Kidney (tissue), 14 donors: ENCODE data around the gene NEK7. TPM values are rescaled to one million over a fixed set of nuclear protein-coding genes. Genes with fewer than 3 reads are reported as not detected.

ENCODE experiments used
- DNase-seq, 5 donors: peaks; one replicate each; pipeline ENCODE4 v3.0.0-alpha.2; 2013 to 2020
- FAIRE-seq: peaks from 2 replicates; lab custom pipeline; 2012; peaks lifted over from hg19 to GRCh38; lab: Jason Lieb, UNC
- H3K27ac ChIP-seq, 2 donors: one replicate each; pipeline ENCODE4 v1.7.0; 2013; ENCODE audit warnings: low read depth in 2 of 2, low read length in 2 of 2, inconsistent platforms in 1 of 2
- H3K27me3 ChIP-seq: one replicate; pipeline ENCODE4 v1.7.1; 2013; ENCODE audit warnings: low read length, inconsistent platforms; ENCODE audit not compliant: control insufficient read depth, insufficient read depth
- H3K36me3 ChIP-seq, 3 donors: one replicate each; pipeline versions ENCODE4 v1.7.0 to v1.7.1; 2013; ENCODE audit warnings: low read length in 3 of 3, control low read depth in 1 of 3, inconsistent platforms in 1 of 3; ENCODE audit not compliant: insufficient read depth in 3 of 3, control insufficient read depth in 2 of 3
- H3K4me1 ChIP-seq, 3 donors: one replicate each; pipeline versions ENCODE4 v1.7.0 to v1.7.1; 2013; ENCODE audit warnings: low read length in 3 of 3, inconsistent platforms in 1 of 3, low read depth in 1 of 3; ENCODE audit not compliant: control insufficient read depth in 2 of 3, insufficient read depth in 2 of 3
- H3K4me3 ChIP-seq, 3 donors: one replicate each; pipeline versions ENCODE4 v1.7.0 to v1.8.1; 2013; ENCODE audit warnings: low read length in 3 of 3, control low read depth in 1 of 3, inconsistent platforms in 1 of 3
- H3K9ac ChIP-seq, 3 donors: one replicate each; pipeline versions ENCODE4 v1.7.0 to v1.7.1; 2013; ENCODE audit warnings: low read length in 3 of 3, control low read depth in 1 of 3, inconsistent platforms in 1 of 3
- H3K9me3 ChIP-seq, 3 donors: one replicate each; pipeline versions ENCODE4 v1.7.0 to v1.7.1; 2013; ENCODE audit warnings: low read length in 3 of 3, control low read depth in 1 of 3, inconsistent platforms in 1 of 3; ENCODE audit not compliant: control insufficient read depth in 2 of 3, insufficient read depth in 1 of 3
- intact Hi-C: fragments of 100-400 bp; cut with DNase I; formaldehyde crosslinking; loops from one replicate; pipeline ENCODE4 v1.11.1; 2022
- polyA plus RNA-seq: library from polyadenylated mRNA; stranded (reverse); fragments of 350-450 nt; fragmentation: Illumina TruSeq; extraction: RNeasy Lipid Tissue Mini Kit (QIAGEN cat#74804); gene quantifications from one replicate; pipeline ENCODE4 v1.2.3, GENCODE V29; 2014; ENCODE audit warnings: low read depth, low replicate concordance; ENCODE audit not compliant: insufficient read depth
- total RNA-seq: library from RNA; stranded (reverse); fragmentation: NEBNext Ultra II Directional; extraction: Animal tissue kit (Norgen Biotek cat#: 25700); gene quantifications from one replicate; pipeline ENCODE4 v1.2.1, GENCODE V29; 2021
- TF ChIP-seq, protein P1 (sequence below): IDR thresholded peaks from 3 replicates; pipeline ENCODE4 v1.5.1; 2012; ENCODE audit warnings: mild to moderate bottlenecking, moderate library complexity, borderline replicate concordance; ENCODE audit not compliant: insufficient read depth; ENCODE audit errors: extremely low read depth
- donor health status: control.
- donor health status: control.
- donor health status: control.
- donor health status: control.
- donor health status: control.
- donor health status: DM: yes; HTN: yes; CAD: no.
- donor health status: Normal renal cell carcinoma (clear cell type).

The NEK7 gene
- total and polyA plus RNA-seq, 2 donors from 2014 or later: 17.3 to 65.5 TPM

DNA sequence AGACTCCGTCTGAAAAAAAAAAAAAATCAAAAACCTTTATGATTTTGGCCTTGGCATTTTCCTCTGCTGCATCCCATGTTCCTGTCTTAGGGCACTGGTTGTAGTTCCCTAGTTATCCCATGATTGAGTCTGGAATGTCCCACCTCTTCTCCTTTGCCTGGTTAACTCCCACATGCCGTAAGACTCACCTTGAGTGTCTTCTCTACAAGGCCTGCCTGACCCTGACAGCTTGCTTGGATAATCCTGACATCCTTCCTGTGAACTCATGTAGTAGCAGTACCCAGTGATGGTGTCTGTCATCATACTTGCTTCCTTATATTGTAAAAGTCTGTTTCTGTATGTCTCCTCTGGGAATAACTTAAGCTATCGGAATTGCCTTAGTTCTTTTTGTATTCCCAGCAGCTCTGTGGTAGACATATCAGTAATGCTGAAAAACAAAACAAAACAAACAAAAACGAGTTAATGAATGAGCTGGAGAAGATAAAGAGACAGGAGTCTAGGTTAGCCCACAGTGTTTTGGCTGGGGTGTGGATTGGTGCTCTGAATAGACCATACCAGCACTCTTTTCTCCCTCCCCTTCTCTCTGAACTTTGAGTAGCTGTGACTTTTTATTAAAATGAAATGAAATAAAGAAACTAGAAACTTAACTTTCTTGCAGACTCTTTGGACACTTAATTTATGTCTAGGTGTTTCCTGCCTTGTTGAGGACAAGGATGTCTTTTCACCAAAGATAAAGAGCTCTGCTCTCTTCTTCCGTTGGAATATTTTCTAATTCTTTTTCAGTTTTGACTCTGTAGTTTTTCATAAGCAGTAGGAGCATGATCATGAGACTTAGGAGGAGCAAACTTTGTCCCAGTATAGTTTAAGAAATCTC, 15.1 kb downstream of the NEK7 start:
- Histone ChIP-seq H3K4me1 (peaks cover 2 to 45% (median 19%) of the 10 kb centered on the region in 3 donors), H3K9ac (no peak overlapping the region), H3K36me3 (no peaks in the 10 kb centered on the region), H3K4me3 (no peak overlapping the region), H3K27ac (no peak overlapping the region), H3K9me3 (no peaks in the 10 kb centered on the region), H3K27me3 (no peaks in the 10 kb centered on the region)
- intact Hi-C loops: no loop called here
- TF ChIP-seq, protein P1, sequence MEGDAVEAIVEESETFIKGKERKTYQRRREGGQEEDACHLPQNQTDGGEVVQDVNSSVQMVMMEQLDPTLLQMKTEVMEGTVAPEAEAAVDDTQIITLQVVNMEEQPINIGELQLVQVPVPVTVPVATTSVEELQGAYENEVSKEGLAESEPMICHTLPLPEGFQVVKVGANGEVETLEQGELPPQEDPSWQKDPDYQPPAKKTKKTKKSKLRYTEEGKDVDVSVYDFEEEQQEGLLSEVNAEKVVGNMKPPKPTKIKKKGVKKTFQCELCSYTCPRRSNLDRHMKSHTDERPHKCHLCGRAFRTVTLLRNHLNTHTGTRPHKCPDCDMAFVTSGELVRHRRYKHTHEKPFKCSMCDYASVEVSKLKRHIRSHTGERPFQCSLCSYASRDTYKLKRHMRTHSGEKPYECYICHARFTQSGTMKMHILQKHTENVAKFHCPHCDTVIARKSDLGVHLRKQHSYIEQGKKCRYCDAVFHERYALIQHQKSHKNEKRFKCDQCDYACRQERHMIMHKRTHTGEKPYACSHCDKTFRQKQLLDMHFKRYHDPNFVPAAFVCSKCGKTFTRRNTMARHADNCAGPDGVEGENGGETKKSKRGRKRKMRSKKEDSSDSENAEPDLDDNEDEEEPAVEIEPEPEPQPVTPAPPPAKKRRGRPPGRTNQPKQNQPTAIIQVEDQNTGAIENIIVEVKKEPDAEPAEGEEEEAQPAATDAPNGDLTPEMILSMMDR: no peak
- FAIRE-seq (no peak), DNase-seq (peak in 1 of 5 donors; percentile 25)

DNA sequence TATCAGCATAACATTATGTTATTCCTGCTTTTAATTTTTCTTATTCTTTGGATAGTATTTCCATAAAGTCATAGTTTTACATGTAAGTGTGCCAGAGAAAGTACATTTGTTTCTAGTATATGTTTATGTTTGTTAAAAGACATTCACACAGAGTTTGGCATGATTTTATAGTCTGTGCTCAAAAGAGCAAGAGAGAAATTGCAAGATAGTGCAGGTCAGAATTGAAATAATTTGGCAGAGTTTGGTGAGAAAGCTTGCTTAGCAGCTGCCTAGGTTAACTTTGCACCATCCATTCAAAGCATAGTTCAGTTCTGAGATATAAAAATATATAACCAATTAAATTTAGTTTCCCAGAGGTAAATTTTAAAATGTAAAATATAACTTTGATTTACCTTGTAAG, 17.0 kb downstream of the NEK7 start:
- H3K36me3 ChIP-seq: no peaks in the 10 kb centered on the region
- intact Hi-C loops: no loop called here
- no peak overlapping the region for H3K27ac ChIP-seq
- no peaks in the 10 kb centered on the region for H3K9me3 ChIP-seq
- H3K9ac ChIP-seq: no peak overlapping the region
- H3K27me3 ChIP-seq: no peaks in the 10 kb centered on the region
- TF ChIP-seq, protein P1: no peak
- DNase-seq (no peak), FAIRE-seq (no peak)
- no peak overlapping the region for H3K4me3 ChIP-seq
- H3K4me1 ChIP-seq: peaks cover 2 to 27% (median 9%) of the 10 kb centered on the region in 3 donors

DNA sequence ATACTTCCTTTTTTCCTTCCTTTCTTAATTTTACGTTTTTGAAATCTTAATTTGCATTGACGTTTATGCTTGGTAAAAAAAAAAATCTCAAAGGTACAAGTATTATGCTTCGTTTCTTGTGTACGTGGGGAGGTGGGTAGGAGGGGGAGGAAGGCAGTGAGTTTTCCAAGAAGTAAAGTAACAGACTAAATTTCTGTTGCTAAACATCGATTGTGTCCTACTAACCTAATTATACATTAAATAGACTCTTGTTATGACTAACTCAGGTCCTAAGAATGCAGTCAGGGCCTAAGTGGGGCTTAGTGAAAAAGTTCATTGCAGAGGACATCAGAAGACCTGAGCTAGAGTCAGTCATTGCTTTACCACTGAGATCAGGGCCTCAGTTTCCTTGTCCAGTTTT, 17.5 kb downstream of the NEK7 start:
- Histone ChIP-seq H3K4me1 (peaks cover 2 to 26% (median 9%) of the 10 kb centered on the region in 3 donors), H3K27ac (no peak overlapping the region), H3K27me3 (no peaks in the 10 kb centered on the region), H3K4me3 (no peak overlapping the region), H3K9me3 (no peaks in the 10 kb centered on the region), H3K9ac (no peak overlapping the region), H3K36me3 (no peaks in the 10 kb centered on the region)
- TF ChIP-seq, protein P1: no peak
- DNase-seq (no peak), FAIRE-seq (no peak)
- intact Hi-C loops: no loop called here
